HG03064 (cell line): ENCODE measurements around the gene CCDC117.
"Not testable (repeated sequence)": the region's sequence is repeated elsewhere in the genome, so short reads cannot be mapped to it uniquely, and the experiment has no call there.

Experiments
- ATAC-seq: cut with Tn5 transposase; IDR thresholded peaks from one replicate; pipeline ENCODE4 v1.9.1; 2021; ENCODE audit warnings: low read depth; ENCODE audit not compliant: unreplicated experiment

Gene CCDC117

DNA sequence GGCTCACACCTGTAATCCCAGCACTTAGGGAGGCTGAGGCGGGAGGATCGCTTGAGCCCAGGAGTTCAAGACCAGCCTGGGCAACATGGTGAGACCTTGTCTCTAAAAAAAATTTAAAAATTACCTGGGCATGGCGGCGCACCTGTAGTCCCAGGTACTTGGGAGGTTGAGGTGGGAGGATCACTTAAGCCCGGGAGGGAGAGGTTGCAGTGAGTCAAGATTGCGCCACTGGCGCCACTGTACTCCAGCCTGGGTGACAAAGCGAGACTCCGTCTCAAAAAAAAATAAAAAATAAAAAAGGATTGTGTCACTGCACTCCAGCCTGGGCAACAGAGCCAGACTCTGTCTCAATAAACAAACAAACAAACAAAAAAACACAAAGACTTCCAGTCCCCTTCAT is 52.0 kb downstream of the CCDC117 start:
- not testable (repeated sequence) for ATAC-seq

GRCh38 chr22:28826430-28826829 is 53.9 kb downstream of the CCDC117 start:
- ATAC-seq = not testable (repeated sequence)

- no peak for ATAC-seq
These were observed 54.4 kb downstream of the CCDC117 start for GRCh38 chr22:28826921-28827320.

DNA sequence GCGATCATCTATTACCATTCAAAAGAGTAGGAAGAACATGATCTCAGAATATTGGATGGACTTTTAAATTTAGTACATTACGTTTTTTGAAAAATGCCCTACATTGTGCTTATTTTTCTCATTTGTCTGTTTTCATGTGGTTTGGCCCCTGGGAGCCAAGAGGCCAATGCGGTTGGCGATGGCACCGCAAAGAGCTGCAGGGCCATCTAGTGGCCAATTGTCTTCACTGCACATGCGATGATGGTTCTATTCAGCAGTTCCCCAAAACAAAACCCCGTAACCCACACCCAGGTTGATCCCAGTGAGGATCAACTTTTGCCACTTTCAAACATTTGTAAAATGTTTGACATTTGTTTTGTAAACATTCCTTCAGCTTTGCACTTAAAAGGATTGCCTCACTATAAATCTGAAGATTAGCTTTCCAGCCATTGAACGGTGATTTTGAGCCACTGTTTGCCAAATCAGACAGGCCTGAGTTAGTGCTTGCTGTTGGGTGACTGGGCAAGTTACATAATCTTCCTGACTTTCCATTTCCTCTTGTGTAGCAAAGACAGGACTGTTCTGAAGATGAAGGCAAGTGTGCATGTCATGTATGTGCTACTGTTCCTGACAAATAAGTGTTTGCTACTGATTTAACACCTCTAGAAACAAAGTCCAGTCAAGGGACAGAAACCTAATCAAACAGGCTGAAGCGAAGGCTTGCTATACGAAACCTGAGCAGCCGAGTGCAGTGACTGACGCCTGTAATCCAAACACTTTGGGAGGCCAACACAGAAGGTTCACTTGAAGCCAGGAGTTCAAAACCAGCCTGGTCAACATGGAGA is 57.1 kb downstream of the CCDC117 start:
- no peak for ATAC-seq

- ATAC-seq = no peak
These were observed 57.9 kb downstream of the CCDC117 start for GRCh38 chr22:28830441-28830840.

- ATAC-seq = no peak
These were observed 58.9 kb downstream of the CCDC117 start for GRCh38 chr22:28831140-28832072.

DNA sequence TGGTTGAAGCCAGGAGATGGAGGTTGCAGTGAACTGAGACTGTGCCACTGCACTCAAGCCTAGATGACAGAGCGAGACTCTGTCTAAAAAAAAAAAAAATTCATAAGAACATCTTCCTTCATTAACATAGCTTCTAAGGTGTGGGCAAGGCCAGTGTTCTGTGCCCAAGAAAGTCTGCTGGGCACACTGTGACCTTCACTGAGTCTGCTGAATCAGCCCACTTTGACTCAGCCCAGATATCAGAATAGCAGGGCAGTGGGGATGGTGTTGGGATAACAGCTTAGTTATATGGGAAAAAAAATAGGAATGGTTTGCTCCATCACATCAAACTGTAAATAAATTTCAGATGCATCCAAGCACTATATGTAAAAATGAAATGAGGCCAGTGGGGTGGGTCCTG is 60.2 kb downstream of the CCDC117 start:
- ATAC-seq = no peak

- no peak for ATAC-seq
These were observed 60.9 kb downstream of the CCDC117 start for GRCh38 chr22:28833276-28833923.

DNA sequence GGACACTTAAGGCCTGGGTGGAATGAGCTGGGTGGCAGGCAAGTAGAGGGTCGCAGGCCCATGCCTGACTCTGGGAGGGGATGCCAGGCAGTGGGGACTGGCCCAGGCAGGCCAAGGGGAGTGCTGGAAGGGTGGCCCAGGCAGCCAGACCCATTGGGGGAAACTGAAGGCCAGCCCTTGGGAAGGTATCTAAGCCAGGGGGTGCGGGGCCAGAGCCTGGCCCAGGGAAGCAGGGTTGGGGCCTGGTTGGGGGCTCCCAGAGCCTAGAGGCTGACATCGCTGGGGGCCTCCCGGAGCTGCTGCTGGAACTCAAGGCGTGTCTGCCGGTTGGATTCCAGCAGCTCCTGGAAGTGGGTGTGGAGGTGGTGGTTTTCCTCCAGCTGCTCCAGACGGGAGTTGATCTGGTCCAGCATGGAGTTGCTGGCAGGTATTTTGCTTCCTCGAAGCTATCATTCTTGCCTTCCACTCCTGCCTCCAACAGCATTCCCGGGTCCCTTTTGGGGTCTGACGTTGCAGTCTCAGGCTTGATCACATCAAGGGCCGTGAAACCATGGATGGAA is 63.2 kb downstream of the CCDC117 start:
- ATAC-seq = no peak

DNA sequence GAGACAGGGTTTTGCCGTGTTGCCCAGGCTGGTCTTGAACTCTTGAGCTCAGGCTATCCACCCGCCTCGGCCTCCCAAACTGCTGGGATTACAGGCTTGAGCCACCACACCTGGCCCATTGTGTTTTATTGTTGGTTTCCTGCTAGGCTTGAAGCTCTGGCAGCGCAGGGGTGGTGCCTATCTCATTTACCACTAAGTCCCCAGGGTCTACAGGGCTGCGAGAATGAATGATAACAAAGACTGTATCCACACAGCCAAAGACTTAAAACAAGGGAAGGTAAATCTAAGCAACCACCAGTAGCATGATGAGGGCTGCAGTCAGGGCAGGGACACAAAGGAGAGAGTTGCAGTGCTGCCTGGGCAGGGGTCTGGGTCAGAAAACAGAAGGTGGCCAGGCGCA is 65.1 kb downstream of the CCDC117 start:
- no peak for ATAC-seq
